IMR-90 (cell line): ENCODE results near the gene RUNDC1. TPM values are rescaled to one million over a fixed set of nuclear protein-coding genes. Genes with fewer than 3 reads are reported as not detected.

Experiments used
- ATAC-seq: fragments of 200-7000 bp; cut with Tn5 transposase; 2 replicates; pipeline ENCODE4 v1.9.1; 2020; ENCODE audit warnings: low read depth, mild to moderate bottlenecking, moderate library complexity
- BruUV-seq: library from RNA; stranded (reverse); fragments of 400-500 nt; replicated peaks from 2 replicates; lab custom pipeline; 2021; lab: Mats Ljungman, UMichigan
- CTCF ChIA-PET: fragments of 300-600 bp; formaldehyde crosslinking; extraction: SDS; loops from one replicate; lab custom pipeline; 2021; ENCODE audit warnings: antibody characterized with exemption; lab: Yijun Ruan, JAX
- POLR2A ChIA-PET: fragments of 300-600 bp; sonication (Branson Sonifier 250); formaldehyde crosslinking; loops from one replicate; lab custom pipeline; 2022; ENCODE audit warnings: antibody characterized with exemption; ENCODE audit not compliant: unreplicated experiment; lab: Charles Lee
- DNase-seq: peaks from one replicate; pipeline ENCODE4 v3.0.0; 2013
- H2AFZ ChIP-seq: replicated peaks from 2 replicates; pipeline ENCODE3; 2013; ENCODE audit warnings: low read length, mild to moderate bottlenecking; ENCODE audit not compliant: poor library complexity
- H2AK5ac ChIP-seq: 2 replicates; pipeline ENCODE4 v1.6.1; 2013; ENCODE audit warnings: low read depth, low read length, inconsistent platforms
- H2AK9ac ChIP-seq: replicated peaks from 2 replicates; pipeline ENCODE3; 2013; ENCODE audit warnings: mild to moderate bottlenecking, low read depth, low read length, moderate library complexity; ENCODE audit not compliant: poor library complexity
- H2BK120ac ChIP-seq: 2 replicates; pipeline ENCODE4 v1.6.1; 2013; ENCODE audit warnings: low read depth, low read length, inconsistent platforms
- H2BK15ac ChIP-seq: 3 replicates; pipeline ENCODE4 v1.6.1; 2013; ENCODE audit warnings: low read depth, low read length, inconsistent platforms
- H2BK20ac ChIP-seq: 2 replicates; pipeline ENCODE4 v1.6.1; 2013; ENCODE audit warnings: low read depth, mild to moderate bottlenecking, inconsistent platforms, low read length, moderate library complexity
- H2BK5ac ChIP-seq: 2 replicates; pipeline ENCODE4 v1.6.1; 2013; ENCODE audit warnings: mild to moderate bottlenecking, low read depth, low read length, inconsistent platforms; ENCODE audit not compliant: poor library complexity, severe bottlenecking
- H3K14ac ChIP-seq: replicated peaks from 2 replicates; pipeline ENCODE4 v1.6.1; 2013; ENCODE audit warnings: low read depth, low read length, inconsistent platforms
- H3K18ac ChIP-seq: 2 replicates; pipeline ENCODE4 v1.6.1; 2013; ENCODE audit warnings: low read depth, low read length, control low read depth
- H3K23ac ChIP-seq: 2 replicates; pipeline ENCODE4 v1.6.1; 2013; ENCODE audit warnings: low read depth, low read length, inconsistent platforms
- H3K27ac ChIP-seq: 2 replicates; pipeline ENCODE4 v1.5.1; 2013; ENCODE audit warnings: mild to moderate bottlenecking, control low read depth, low read length; ENCODE audit not compliant: insufficient read depth
- H3K27me3 ChIP-seq: 2 replicates; pipeline ENCODE4 v1.6.1; 2013; ENCODE audit warnings: low read length; ENCODE audit not compliant: control insufficient read depth, insufficient read depth
- H3K36me3 ChIP-seq: 2 replicates; pipeline ENCODE4 v1.6.1; 2013; ENCODE audit warnings: low read length, mixed read lengths; ENCODE audit not compliant: control insufficient read depth, insufficient read depth
- H3K4ac ChIP-seq: 2 replicates; pipeline ENCODE4 v1.6.1; 2013; ENCODE audit warnings: low read depth, low read length, inconsistent platforms
- H3K4me1 ChIP-seq: 2 replicates; pipeline ENCODE4 v1.6.1; 2013; ENCODE audit warnings: low read length, mixed read lengths; ENCODE audit not compliant: control insufficient read depth, insufficient read depth
- H3K4me2 ChIP-seq: 2 replicates; pipeline ENCODE4 v1.6.1; 2013; ENCODE audit warnings: low read depth, mild to moderate bottlenecking, control low read depth, low read length, moderate library complexity
- H3K4me3 ChIP-seq: 2 replicates; pipeline ENCODE4 v1.5.1; 2013; ENCODE audit warnings: low read depth, mild to moderate bottlenecking, control low read depth, low read length, moderate library complexity; ENCODE audit not compliant: insufficient read depth
- H3K56ac ChIP-seq: 2 replicates; pipeline ENCODE4 v1.6.1; 2013; ENCODE audit warnings: low read length, inconsistent platforms; ENCODE audit not compliant: insufficient read depth; ENCODE audit errors: extremely low read depth
- H3K79me1 ChIP-seq, 2 experiments: 2 replicates each; pipeline ENCODE4 v1.6.1; 2013; ENCODE audit warnings: low read length in 2 of 2, inconsistent platforms in 1 of 2, low read depth in 1 of 2
- H3K9ac ChIP-seq: 2 replicates; pipeline ENCODE4 v1.6.1; 2013; ENCODE audit warnings: low read depth, low read length, control low read depth
- H3K9me1 ChIP-seq: 2 replicates; pipeline ENCODE4 v1.6.1; 2013; ENCODE audit warnings: low read length, inconsistent platforms; ENCODE audit not compliant: insufficient read depth
- H3K9me3 ChIP-seq: 2 replicates; pipeline ENCODE4 v1.6.1; 2013; ENCODE audit warnings: low read length; ENCODE audit not compliant: control insufficient read depth, insufficient read depth
- H4K20me1 ChIP-seq: 2 replicates; pipeline ENCODE4 v1.6.1; 2013; ENCODE audit warnings: low read length, inconsistent platforms; ENCODE audit not compliant: insufficient read depth
- H4K5ac ChIP-seq: 2 replicates; pipeline ENCODE4 v1.6.1; 2013; ENCODE audit warnings: mild to moderate bottlenecking, low read depth, low read length, control low read depth
- H4K8ac ChIP-seq, 2 experiments: 2 replicates each; pipeline ENCODE4 v1.6.1; 2013; ENCODE audit warnings: low read depth in 2 of 2, low read length in 2 of 2, control low read depth in 1 of 2, inconsistent platforms in 1 of 2
- H4K91ac ChIP-seq: 2 replicates; pipeline ENCODE4 v1.6.1; 2013; ENCODE audit warnings: low read depth, low read length, inconsistent platforms; ENCODE audit not compliant: insufficient read depth
- CEBPB ChIP-seq: IDR thresholded peaks from 2 replicates; pipeline ENCODE4 v1.6.1; 2012; ENCODE audit warnings: low read depth, low read length, improper control_type of control experiment
- FOS ChIP-seq: fragments of 150-350 bp; IDR thresholded peaks from 2 replicates; pipeline ENCODE4 v1.6.1; 2016; ENCODE audit warnings: low read depth, low read length
- RFX5 ChIP-seq: IDR thresholded peaks from 2 replicates; pipeline ENCODE4 v1.8.0; 2012; ENCODE audit warnings: low read depth, mild to moderate bottlenecking, low read length, moderate library complexity
- WGBS, 2 experiments: methylation state at CpG; one replicate each; pipeline versions ENCODE4 v1.1.5 to v1.1.7; 2013; ENCODE audit warnings: missing lambda C conversion rate in 2 of 2; ENCODE audit not compliant: insufficient read length in 1 of 2; ENCODE audit errors: extremely low coverage in 2 of 2; 5-methylcytosine and 5-hydroxymethylcytosine counted together
- dilution Hi-C: fragments of 300-500 bp; cut with HindIII; formaldehyde crosslinking; loops from one replicate; pipeline ENCODE4 v1.14.3; 2018; ENCODE audit warnings: low sequenced_read_pairs; ENCODE audit not compliant: unreplicated experiment
- in situ Hi-C: fragments of 300-500 bp; cut with MboI; formaldehyde crosslinking; loops from 3 replicates; pipeline ENCODE4 v1.14.3; 2019; ENCODE audit warnings: low sequenced_read_pairs, inconsistent platforms, mixed read lengths
- intact Hi-C: fragments of 100-400 bp; cut with micrococcal nuclease; formaldehyde crosslinking; loops from 2 replicates; pipeline ENCODE4 v1.10.0; 2022
- polyA plus RNA-seq, 3 experiments: library from polyadenylated mRNA; depleted of rRNA; stranded (reverse); fragments of >200 nt; gene quantifications; 2 replicates each; pipeline ENCODE4 v1.2.3, GENCODE V29; 2012; ENCODE audit warnings: low replicate concordance in 1 of 3
- total RNA-seq: library from RNA; depleted of rRNA; stranded (reverse); fragments of >200 nt; gene quantifications from 2 replicates; pipeline ENCODE4 v1.2.3, GENCODE V29; 2012

Gene RUNDC1
- total and polyA plus RNA-seq, 2 of the 4 experiments (the other 2 are of a cell fraction): 7.0 to 7.9 TPM

DNA sequence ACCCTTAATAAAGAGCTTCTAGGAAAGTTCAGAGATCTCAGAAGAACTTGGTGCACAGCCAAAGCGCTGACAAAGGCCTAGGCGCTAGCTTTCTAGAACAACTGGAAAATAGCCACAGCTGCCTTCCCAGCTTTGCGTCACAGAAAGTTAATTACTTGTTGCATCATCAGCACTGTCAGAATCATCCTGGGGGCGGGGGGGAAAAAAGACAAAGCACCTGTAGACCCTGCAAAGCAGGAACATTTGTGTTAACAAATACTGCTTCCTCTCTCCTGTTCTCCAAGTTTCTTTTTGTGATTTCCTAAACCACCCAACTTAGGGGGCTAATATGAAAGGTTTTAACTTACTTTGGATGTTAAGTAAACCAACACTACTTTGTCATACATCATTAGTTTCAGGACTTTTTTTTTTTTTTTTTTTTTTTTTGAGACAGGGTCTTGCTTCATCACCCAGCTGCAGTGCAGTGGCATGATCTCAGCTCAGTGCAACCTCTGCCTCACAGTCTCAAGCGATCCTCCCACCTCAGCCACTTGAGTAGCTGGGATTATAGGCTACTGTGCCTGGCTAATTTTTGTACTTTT, 11.3 kb upstream of the RUNDC1 start:
- H4K20me1 ChIP-seq: no peaks in the 10 kb centered on the region
- BruUV-seq: no TSS peak
- H4K91ac ChIP-seq: no peak overlapping the region
- no peak overlapping the region for H2BK20ac ChIP-seq
- no peak overlapping the region for H2AK9ac ChIP-seq
- no peak overlapping the region for H3K4me3 ChIP-seq
- no peak overlapping the region for H2AK5ac ChIP-seq
- no peak overlapping the region; the same call in 1 of the 2 replicates for H3K27ac ChIP-seq
- H3K23ac ChIP-seq: no peak overlapping the region
- H3K18ac ChIP-seq: no peak overlapping the region
- H2BK120ac ChIP-seq: no peak overlapping the region
- TF ChIP-seq RFX5 (no peak), CEBPB (peak; percentile 83), FOS (peak; percentile 28; the same call in 1 of the 2 replicates)
- intact Hi-C loops (no loop called here), in situ Hi-C loops (loop anchor here (25.0 kb wide), 1 partner anchor 93 kb away; no protein-coding TSS in a partner anchor), dilution Hi-C loops (no loop called here)
- peaks cover 3% of the 10 kb centered on the region; the same call in 1 of the 2 replicates for H3K4me1 ChIP-seq
- H2BK15ac ChIP-seq: no peak overlapping the region
- no peaks in the 10 kb centered on the region for H3K36me3 ChIP-seq
- no peaks in the 10 kb centered on the region for H3K27me3 ChIP-seq
- no peak overlapping the region for H2BK5ac ChIP-seq
- DNase-seq (peak; percentile 79), ATAC-seq (0 out of 2 replicates have a peak, but pooled peaks have one; percentile 4)
- no peaks in the 10 kb centered on the region for H3K9me1 ChIP-seq
- H3K4me2 ChIP-seq: no peak overlapping the region; the same call in 1 of the 2 replicates
- peaks cover 0 to 15% of the 10 kb centered on the region in 2 experiments; a peak in 3 of 4 replicates for H3K79me1 ChIP-seq
- no peaks in the 10 kb centered on the region for H3K9me3 ChIP-seq
- H4K5ac ChIP-seq: no peak overlapping the region
- CTCF ChIA-PET: interaction anchor here (1.9 kb wide), 1 partner anchor 29 kb away, joined by 9 read pairs; the partner anchor contains the start of gene RPL27
- no peak overlapping the region for H2AFZ ChIP-seq
- H3K4ac ChIP-seq: no peak overlapping the region
- H4K8ac ChIP-seq: no peak overlapping the region
- no peak overlapping the region for H3K14ac ChIP-seq
- no peak overlapping the region for H3K56ac ChIP-seq
- no CpG with 5 or more reads among the region's 5 CpGs for WGBS, 2 experiments
- H3K9ac ChIP-seq: no peak overlapping the region
- POLR2A ChIA-PET: interaction anchor here (0.6 to 1.0 kb wide), 3 partner anchors 49 to 554 kb away, joined by 4 to 8 read pairs (median 6); no protein-coding TSS in a partner anchor
